WTC11 (cell line): ENCODE results near the gene PHACTR2. TPM values are rescaled to one million over a fixed set of nuclear protein-coding genes. Genes with fewer than 3 reads are reported as not detected.
A peak's percentile ranks its signal among the peaks of the same experiment; 100 is the strongest.
"Not testable (repeated sequence)": the region's sequence is repeated elsewhere in the genome, so short reads cannot be mapped to it uniquely, and the experiment has no call there.

Experiments
- ATAC-seq: fragments of 200-7000 bp; cut with Tn5 transposase; 2 replicates; pipeline ENCODE4 v1.10.0; 2021; ENCODE audit warnings: mild to moderate bottlenecking, moderate library complexity
- CTCF ChIA-PET: fragments of 300-600 bp; sonication (Branson Sonifier 250); formaldehyde crosslinking; loops from one replicate; lab custom pipeline; 2021; ENCODE audit warnings: antibody characterized with exemption; lab: Charles Lee
- POLR2A ChIA-PET: fragments of 350-600 bp; sonication (Branson Sonifier 250); formaldehyde crosslinking; loops from one replicate; lab custom pipeline; 2021; ENCODE audit warnings: antibody characterized with exemption; lab: Charles Lee
- DNase-seq: peaks from one replicate; pipeline ENCODE4 v3.0.0; 2021; ENCODE audit warnings: low spot score
- H3K27ac Mint-ChIP-seq: 2 replicates; pipeline ENCODE4 v1.8.0; 2021; ENCODE audit warnings: mixed read lengths
- H3K27me3 Mint-ChIP-seq: 2 replicates; pipeline ENCODE4 v1.8.0; 2021; ENCODE audit warnings: low read depth, mild to moderate bottlenecking, moderate library complexity, mixed read lengths
- H3K36me3 Mint-ChIP-seq: 2 replicates; pipeline ENCODE4 v1.8.0; 2021; ENCODE audit warnings: mixed read lengths
- H3K4me1 Mint-ChIP-seq: 2 replicates; pipeline ENCODE4 v1.8.0; 2022; ENCODE audit warnings: mixed read lengths
- H3K4me3 Mint-ChIP-seq: 2 replicates; pipeline ENCODE4 v1.8.0; 2021; ENCODE audit warnings: mild to moderate bottlenecking, moderate library complexity, mixed read lengths
- H3K9me3 Mint-ChIP-seq: 2 replicates; pipeline ENCODE4 v1.8.0; 2021; ENCODE audit warnings: mixed read lengths
- ATF2 ChIP-seq: sonication (generic); formaldehyde crosslinking; IDR thresholded peaks from 2 replicates; pipeline ENCODE4 v1.8.1; 2022; ENCODE audit warnings: low read depth, missing genetic modification reagents, borderline replicate concordance
- EMX1 ChIP-seq: fragments of 250-450 bp; sonication (Bioruptor Pico); IDR thresholded peaks from 2 replicates; pipeline ENCODE4 v1.8.0; 2021; ENCODE audit warnings: mild to moderate bottlenecking
- ESRRA ChIP-seq: sonication (generic); formaldehyde crosslinking; IDR thresholded peaks from 2 replicates; pipeline ENCODE4 v1.8.1; 2022; ENCODE audit warnings: mild to moderate bottlenecking, missing genetic modification reagents, borderline replicate concordance
- GABPB1 ChIP-seq: sonication (generic); formaldehyde crosslinking; IDR thresholded peaks from 2 replicates; pipeline ENCODE4 v1.8.1; 2023; ENCODE audit warnings: mild to moderate bottlenecking, missing genetic modification reagents
- GTF2I ChIP-seq: fragments of 250-450 bp; sonication (Bioruptor Pico); conservative IDR thresholded peaks from 2 replicates; pipeline ENCODE4 v1.4.0; 2021; ENCODE audit warnings: mild to moderate bottlenecking
- HMGA2 ChIP-seq: fragments of 250-450 bp; sonication (Bioruptor Pico); IDR thresholded peaks from 2 replicates; pipeline ENCODE4 v1.4.0; 2021; ENCODE audit warnings: mild to moderate bottlenecking, moderate library complexity
- MXD4 ChIP-seq: fragments of 250-450 bp; sonication (Bioruptor Pico); IDR thresholded peaks from 2 replicates; pipeline ENCODE4 v1.8.0; 2021; ENCODE audit warnings: mild to moderate bottlenecking, moderate library complexity, borderline replicate concordance
- STAT6 ChIP-seq: sonication (generic); formaldehyde crosslinking; conservative IDR thresholded peaks from 2 replicates; pipeline ENCODE4 v1.8.1; 2023; ENCODE audit warnings: mild to moderate bottlenecking, low read depth, missing genetic modification reagents, moderate library complexity
- ZBTB43 ChIP-seq: sonication (generic); formaldehyde crosslinking; IDR thresholded peaks from 2 replicates; pipeline ENCODE4 v1.8.1; 2023; ENCODE audit warnings: mild to moderate bottlenecking, missing genetic modification reagents
- ZNF396 ChIP-seq: fragments of 250-450 bp; sonication (Bioruptor Pico); IDR thresholded peaks from 2 replicates; pipeline ENCODE4 v1.8.0; 2021; ENCODE audit warnings: mild to moderate bottlenecking, moderate library complexity, borderline replicate concordance
- ZNF423 ChIP-seq: fragments of 250-450 bp; sonication (Bioruptor Pico); IDR thresholded peaks from 2 replicates; pipeline ENCODE4 v2.1.2; 2022; ENCODE audit warnings: mild to moderate bottlenecking, moderate library complexity
- total RNA-seq: library from RNA; stranded (reverse); gene quantifications from 3 replicates; pipeline ENCODE4 v1.2.3, GENCODE V29; 2021
- TF ChIP-seq, protein P1 (sequence below): fragments of 250-450 bp; sonication (Bioruptor Pico); IDR thresholded peaks from 2 replicates; pipeline ENCODE4 v2.1.2; 2022; ENCODE audit warnings: mild to moderate bottlenecking, moderate library complexity
- TF ChIP-seq, protein P2 (sequence below): sonication (generic); formaldehyde crosslinking; IDR thresholded peaks from 2 replicates; pipeline ENCODE4 v1.8.1; 2023; ENCODE audit warnings: mild to moderate bottlenecking, missing genetic modification reagents

Gene PHACTR2
- total RNA-seq, 1 experiment from 2014 or later, result 90.5 TPM

DNA sequence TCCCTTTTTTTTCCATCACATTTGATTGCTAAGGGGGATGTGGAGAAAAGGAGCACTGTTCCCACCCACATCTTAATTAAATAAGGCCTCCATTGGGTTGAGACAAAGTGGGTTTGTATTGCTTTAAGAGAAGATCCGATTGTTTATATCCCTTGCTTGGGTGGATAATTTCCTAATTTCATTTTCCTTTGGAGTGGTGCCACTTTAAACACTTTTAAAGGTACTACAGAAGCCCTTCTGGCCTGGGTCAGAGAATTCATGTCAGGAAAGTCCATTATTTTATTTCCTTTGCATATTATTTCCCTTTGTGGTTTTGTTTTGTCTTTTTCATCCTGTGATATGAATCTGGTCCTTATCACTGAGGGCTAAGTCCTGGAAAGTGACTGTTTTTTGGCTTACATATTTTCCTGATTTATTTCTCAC lies 56.9 kb downstream of the PHACTR2 start:
- H3K36me3 Mint-ChIP-seq, result peaks cover 2% of the 10 kb centered on the region; the same call in 1 of the 2 replicates
- no peaks in the 10 kb centered on the region for H3K27me3 Mint-ChIP-seq
- CTCF ChIA-PET, result no interaction called here
- ATAC-seq (no peak), DNase-seq (no peak)
- no peak overlapping the region for H3K4me3 Mint-ChIP-seq
- peak overlapping the region; percentile 69 for H3K27ac Mint-ChIP-seq
- POLR2A ChIA-PET, result interaction anchor here (1.0 kb wide), 1 partner anchor 8 kb away, joined by 3 read pairs; no protein-coding TSS in a partner anchor
- peaks cover 60% of the 10 kb centered on the region for H3K4me1 Mint-ChIP-seq
- TF ChIP-seq ZNF423 (no peak), HMGA2 (CRISPR knock-in tag) (no peak)
- no peaks in the 10 kb centered on the region for H3K9me3 Mint-ChIP-seq

DNA sequence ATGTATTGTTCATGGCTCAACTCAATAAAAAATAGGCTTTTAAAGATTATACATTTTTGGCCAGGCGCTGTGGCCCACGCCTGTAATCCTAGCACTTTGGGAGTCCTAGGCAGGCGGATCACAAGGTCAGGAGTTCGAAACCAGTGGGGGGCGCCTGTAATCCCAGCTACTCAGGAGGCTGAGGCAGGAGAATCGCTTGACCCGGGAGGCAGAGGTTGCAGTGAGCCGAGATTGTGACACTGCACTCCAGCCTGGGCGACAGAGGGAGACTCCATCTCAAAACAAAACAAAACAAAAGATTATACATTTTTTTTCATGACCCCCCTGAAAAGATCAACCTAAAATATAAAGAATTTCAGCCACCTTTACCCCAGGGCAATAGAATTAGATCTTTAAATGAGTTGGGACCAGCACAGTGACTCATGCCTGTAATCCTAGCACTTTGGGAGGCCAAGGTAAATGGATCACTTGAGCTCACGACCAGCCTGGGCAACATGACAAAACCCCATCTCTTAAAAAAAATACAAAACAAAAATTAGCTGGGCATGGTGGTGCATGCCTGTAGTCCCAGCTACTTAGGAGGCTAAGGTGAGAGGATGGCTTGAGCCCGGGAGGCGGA lies 60.4 kb downstream of the PHACTR2 start:
- H3K36me3 Mint-ChIP-seq, H3K9me3 Mint-ChIP-seq, DNase-seq, POLR2A ChIA-PET, H3K4me3 Mint-ChIP-seq, ATAC-seq, H3K27me3 Mint-ChIP-seq: not testable (repeated sequence)
- Mint-ChIP-seq H3K4me1 (peaks cover 60% of the 10 kb centered on the region), H3K27ac (peak overlapping the region; percentile 73)
- CTCF ChIA-PET, result interaction anchor here (0.8 kb wide), 1 partner anchor 163 kb away, joined by 3 read pairs; no protein-coding TSS in a partner anchor

GRCh38 chr6:143739341-143739851 lies 61.6 kb downstream of the PHACTR2 start:
- Mint-ChIP-seq H3K27ac (peak overlapping the region; percentile 90), H3K4me1 (peaks cover 60% of the 10 kb centered on the region), H3K4me3 (no peak overlapping the region), H3K27me3 (no peaks in the 10 kb centered on the region), H3K9me3 (no peaks in the 10 kb centered on the region), H3K36me3 (peaks cover 4% of the 10 kb centered on the region)
- DNase-seq (no peak), ATAC-seq (no peak)
- CTCF ChIA-PET, result no interaction called here
- TF ChIP-seq ESRRA (CRISPR knock-in tag) (no peak), STAT6 (no peak), ZBTB43 (CRISPR knock-in tag) (no peak), EMX1 (CRISPR knock-in tag) (no peak)
- POLR2A ChIA-PET, result no interaction called here

- Mint-ChIP-seq H3K36me3 (peaks cover 4% of the 10 kb centered on the region), H3K4me1 (peaks cover 62% of the 10 kb centered on the region), H3K9me3 (no peaks in the 10 kb centered on the region), H3K27me3 (no peaks in the 10 kb centered on the region), H3K4me3 (no peak overlapping the region), H3K27ac (no peak overlapping the region)
- DNase-seq (no peak), ATAC-seq (no peak)
- ChIA-PET CTCF (no interaction called here), POLR2A (interaction anchor here (0.6 kb wide), 1 partner anchor 10 kb away, joined by 5 read pairs; no protein-coding TSS in a partner anchor)
- TF ChIP-seq ZNF396 (0 out of 2 replicates have a peak, but pooled peaks have one; percentile 33), ZNF423 (peak; percentile 29; the same call in 1 of the 2 replicates), MXD4 (CRISPR knock-in tag) (0 out of 2 replicates have a peak, but pooled peaks have one; percentile 42), GABPB1 (CRISPR knock-in tag) (no peak), GTF2I (CRISPR knock-in tag) (no peak), ATF2 (no peak)
- TF ChIP-seq, protein P1, sequence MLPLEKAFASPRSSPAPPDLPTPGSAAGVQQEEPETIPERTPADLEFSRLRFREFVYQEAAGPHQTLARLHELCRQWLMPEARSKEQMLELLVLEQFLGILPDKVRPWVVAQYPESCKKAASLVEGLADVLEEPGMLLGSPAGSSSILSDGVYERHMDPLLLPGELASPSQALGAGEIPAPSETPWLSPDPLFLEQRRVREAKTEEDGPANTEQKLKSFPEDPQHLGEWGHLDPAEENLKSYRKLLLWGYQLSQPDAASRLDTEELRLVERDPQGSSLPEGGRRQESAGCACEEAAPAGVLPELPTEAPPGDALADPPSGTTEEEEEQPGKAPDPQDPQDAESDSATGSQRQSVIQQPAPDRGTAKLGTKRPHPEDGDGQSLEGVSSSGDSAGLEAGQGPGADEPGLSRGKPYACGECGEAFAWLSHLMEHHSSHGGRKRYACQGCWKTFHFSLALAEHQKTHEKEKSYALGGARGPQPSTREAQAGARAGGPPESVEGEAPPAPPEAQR, result peak; percentile 56; the same call in 1 of the 2 replicates
- TF ChIP-seq, protein P2, sequence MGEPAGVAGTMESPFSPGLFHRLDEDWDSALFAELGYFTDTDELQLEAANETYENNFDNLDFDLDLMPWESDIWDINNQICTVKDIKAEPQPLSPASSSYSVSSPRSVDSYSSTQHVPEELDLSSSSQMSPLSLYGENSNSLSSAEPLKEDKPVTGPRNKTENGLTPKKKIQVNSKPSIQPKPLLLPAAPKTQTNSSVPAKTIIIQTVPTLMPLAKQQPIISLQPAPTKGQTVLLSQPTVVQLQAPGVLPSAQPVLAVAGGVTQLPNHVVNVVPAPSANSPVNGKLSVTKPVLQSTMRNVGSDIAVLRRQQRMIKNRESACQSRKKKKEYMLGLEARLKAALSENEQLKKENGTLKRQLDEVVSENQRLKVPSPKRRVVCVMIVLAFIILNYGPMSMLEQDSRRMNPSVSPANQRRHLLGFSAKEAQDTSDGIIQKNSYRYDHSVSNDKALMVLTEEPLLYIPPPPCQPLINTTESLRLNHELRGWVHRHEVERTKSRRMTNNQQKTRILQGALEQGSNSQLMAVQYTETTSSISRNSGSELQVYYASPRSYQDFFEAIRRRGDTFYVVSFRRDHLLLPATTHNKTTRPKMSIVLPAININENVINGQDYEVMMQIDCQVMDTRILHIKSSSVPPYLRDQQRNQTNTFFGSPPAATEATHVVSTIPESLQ (CRISPR knock-in tag), result no peak
- TF ChIP-seq, all 79 proteins: peak for 4
Measured at GRCh38 chr6:143740213-143740612, 62.4 kb downstream of the PHACTR2 start.
